Right lobe of liver (tissue), 4 donors: ENCODE measurements around the gene PCDHGA6.

Experiments used
- CTCF ChIP-seq, 4 donors: fragments of 200-600 bp in 3 of 4; fragments of 450-650 bp in 1 of 4; IDR thresholded peaks; one replicate each; pipeline versions ENCODE4 v1.5.1 to v1.8.0; 2016 to 2022; ENCODE audit warnings: antibody characterized with exemption in 4 of 4, mild to moderate bottlenecking in 2 of 4
- POLR2A ChIP-seq: fragments of 450-650 bp; IDR thresholded peaks from one replicate; pipeline ENCODE4 v1.6.1; 2017; ENCODE audit warnings: antibody characterized with exemption, mild to moderate bottlenecking
- donor health status: DM: no; HTN: no; CAD: no.
- donor health status: DM: no; HTN: no; CAD: no.
- donor health status: DM: no; HTN: yes; CAD: no.

GRCh38 chr5:141371572-141372475 is 1.9 kb upstream of the PCDHGA6 start:
- TF ChIP-seq CTCF (IDR thresholded peaks at IDR 0.05) (no peak), POLR2A (no peak)
